HepG2 (cell line): ENCODE measurements around the gene CAMTA2. TPM values are rescaled to one million over a fixed set of nuclear protein-coding genes. Genes with fewer than 3 reads are reported as not detected.
A peak's percentile ranks its signal among the peaks of the same experiment; 100 is the strongest.

Source experiments
- ATAC-seq: fragments of 200-7000 bp; cut with Tn5 transposase; 3 replicates; pipeline ENCODE4 v1.9.1; 2020; ENCODE audit warnings: mild to moderate bottlenecking, moderate library complexity
- BruUV-seq: library from RNA; stranded (reverse); fragments of 400-500 nt; replicated peaks from 2 replicates; lab custom pipeline; 2021; lab: Mats Ljungman, UMichigan
- CTCF ChIA-PET: fragments of 300-600 bp; formaldehyde crosslinking; extraction: SDS; loops from one replicate; lab custom pipeline; 2021; ENCODE audit warnings: low total read pairs, inconsistent platforms, low intra/inter-chr PET ratio; lab: Yijun Ruan, JAX
- POLR2A ChIA-PET: fragments of 350-600 bp; sonication (Branson Sonifier 250); formaldehyde crosslinking; loops from one replicate; lab custom pipeline; 2020; ENCODE audit warnings: antibody characterized with exemption, inconsistent platforms; lab: Yijun Ruan, JAX
- DNase-seq: peaks from one replicate; pipeline ENCODE4 v3.0.0-alpha.2; 2015; ENCODE audit warnings: low spot score
- FAIRE-seq: peaks from 3 replicates; lab custom pipeline; 2011; peaks lifted over from hg19 to GRCh38; lab: Jason Lieb, UNC
- H2AFZ ChIP-seq: one replicate; pipeline ENCODE4 v1.6.1; 2011; ENCODE audit warnings: low read length, inconsistent platforms
- H3K27ac ChIP-seq: fragments of 300-600 bp; 3 replicates; pipeline ENCODE4 v1.8.0; 2011; ENCODE audit warnings: mixed run types, mild to moderate bottlenecking, mixed read lengths, low read length, inconsistent platforms; ENCODE audit not compliant: insufficient read depth; ENCODE audit errors: extremely low read length
- H3K27me3 ChIP-seq, 2 experiments: fragments of 200-600 bp in 1 of 2; 2 replicates in 1 of 2; 3 replicates in 1 of 2; pipeline versions ENCODE4 v1.6.0 to v1.8.0; 2011; ENCODE audit warnings: low read length in 2 of 2, mild to moderate bottlenecking in 2 of 2, moderate library complexity in 2 of 2, inconsistent platforms in 1 of 2; ENCODE audit not compliant: insufficient read depth in 2 of 2, control insufficient read depth in 1 of 2
- H3K36me3 ChIP-seq, 2 experiments: fragments of 200-600 bp in 1 of 2; replicated peaks in 1 of 2; 2 replicates in 1 of 2; 3 replicates in 1 of 2; pipeline versions ENCODE4 v1.5.1 to v1.8.0; 2011; ENCODE audit warnings: low read length in 2 of 2, inconsistent platforms in 1 of 2; ENCODE audit not compliant: insufficient read depth in 2 of 2, control insufficient read depth in 1 of 2
- H3K4me1 ChIP-seq: 2 replicates; pipeline ENCODE4 v1.5.1; 2012; ENCODE audit warnings: low read length, inconsistent platforms; ENCODE audit not compliant: insufficient read depth
- H3K4me2 ChIP-seq: 2 replicates; pipeline ENCODE4 v1.6.0; 2011; ENCODE audit warnings: low read depth, low read length, inconsistent platforms
- H3K4me3 ChIP-seq, 3 experiments: fragments of 200-600 bp in 1 of 3; sonication (generic), shearing (Covaris generic) in 1 of 3; replicated peaks in 1 of 3; 2 replicates each; pipeline ENCODE4 v1.5.1; 2011 to 2016; ENCODE audit warnings: low read length in 3 of 3, inconsistent platforms in 2 of 3, low read depth in 2 of 3, mild to moderate bottlenecking in 2 of 3, control low read depth in 1 of 3, mixed read lengths in 1 of 3; ENCODE audit not compliant: insufficient read depth in 1 of 3
- H3K79me2 ChIP-seq: one replicate; pipeline ENCODE4 v1.6.1; 2011; ENCODE audit warnings: low read length, inconsistent platforms; ENCODE audit not compliant: insufficient read depth
- H3K9ac ChIP-seq: 2 replicates; pipeline ENCODE4 v1.6.0; 2011; ENCODE audit warnings: mild to moderate bottlenecking, low read depth, low read length, inconsistent platforms; ENCODE audit not compliant: insufficient read depth
- H3K9me3 ChIP-seq: 2 replicates; pipeline ENCODE4 v1.5.1; 2012; ENCODE audit warnings: mild to moderate bottlenecking, low read length
- H4K20me1 ChIP-seq: 2 replicates; pipeline ENCODE4 v1.6.0; 2011; ENCODE audit warnings: inconsistent platforms, mild to moderate bottlenecking, low read length, moderate library complexity; ENCODE audit not compliant: insufficient read depth
- ATRX ChIP-seq: sonication (generic); formaldehyde crosslinking; IDR thresholded peaks from 2 replicates; pipeline ENCODE4 v1.4.0; 2020; ENCODE audit warnings: missing genetic modification reagents, borderline replicate concordance
- HIC2 ChIP-seq: sonication (generic); formaldehyde crosslinking; IDR thresholded peaks from 2 replicates; pipeline ENCODE4 v1.9.0; 2022; ENCODE audit warnings: low read depth, missing genetic modification reagents
- NFKBIZ ChIP-seq: IDR thresholded peaks from 2 replicates; pipeline ENCODE4 v1.6.1; 2018; ENCODE audit warnings: missing genetic modification reagents, missing compliant biosample characterization
- NPAS2 ChIP-seq: sonication (generic); formaldehyde crosslinking; IDR thresholded peaks from 2 replicates; pipeline ENCODE4 v1.8.0; 2022; ENCODE audit warnings: mild to moderate bottlenecking, missing genetic modification reagents, borderline replicate concordance
- PAF1 ChIP-seq: IDR thresholded peaks from 2 replicates; pipeline ENCODE4 v1.6.1; 2016; ENCODE audit warnings: missing genetic modification reagents, missing compliant biosample characterization
- SAP130 ChIP-seq: IDR thresholded peaks from 2 replicates; pipeline ENCODE4 v1.6.1; 2016; ENCODE audit warnings: low read depth
- STAT6 ChIP-seq: sonication (generic); formaldehyde crosslinking; IDR thresholded peaks from 2 replicates; pipeline ENCODE4 v1.4.0; 2020; ENCODE audit warnings: missing genetic modification reagents, mild to moderate bottlenecking, borderline replicate concordance
- XRCC5 ChIP-seq: fragments of 200-400 bp; formaldehyde crosslinking; optimal IDR thresholded peaks from 2 replicates; pipeline ENCODE3; 2017; ENCODE audit warnings: mild to moderate bottlenecking, low read length
- ZIK1 ChIP-seq: sonication (generic); formaldehyde crosslinking; IDR thresholded peaks from 2 replicates; pipeline ENCODE4 v1.5.0; 2020; ENCODE audit warnings: mild to moderate bottlenecking, low read depth, missing genetic modification reagents, borderline replicate concordance
- ZMAT5 ChIP-seq: sonication (generic); formaldehyde crosslinking; IDR thresholded peaks from 2 replicates; pipeline ENCODE4 v1.5.0; 2020; ENCODE audit warnings: mild to moderate bottlenecking, low read depth, missing genetic modification reagents, borderline replicate concordance
- ZNF562 ChIP-seq: sonication (generic); formaldehyde crosslinking; IDR thresholded peaks from 2 replicates; pipeline ENCODE4 v1.8.0; 2022; ENCODE audit warnings: missing genetic modification reagents, borderline replicate concordance
- ZNF687 ChIP-seq: sonication (generic); formaldehyde crosslinking; IDR thresholded peaks from 2 replicates; pipeline ENCODE4 v1.5.1; 2020; ENCODE audit warnings: mild to moderate bottlenecking, missing genetic modification reagents, moderate library complexity
- WGBS: methylation state at CpG from one replicate; pipeline ENCODE4 v1.1.6; 2017; ENCODE audit warnings: low lambda C conversion rate; 5-methylcytosine and 5-hydroxymethylcytosine counted together
- in situ Hi-C: cut with HindIII; loops from 2 replicates; pipeline ENCODE4 v1.10.0; 2017; ENCODE audit warnings: low pct_unique_long_range_greater_than_20kb; ENCODE audit not compliant: extremely low pct_ligation_motif_present
- intact Hi-C: fragments of 100-400 bp; cut with micrococcal nuclease; formaldehyde crosslinking; loops from one replicate; pipeline ENCODE4 v1.10.0; 2022; ENCODE audit not compliant: unreplicated experiment
- polyA plus RNA-seq, 8 experiments: library from polyadenylated mRNA; depleted of rRNA in 3 of 8; stranded (reverse) in 7 of 8; unstranded in 1 of 8; fragments of >200 nt; fragmentation: Illumina TruSeq in 4 of 8; extraction: Trizol in 4 of 8; gene quantifications; 2 replicates each; pipeline versions ENCODE4 v1.2.1 to v1.2.3, GENCODE V29; 2011 to 2016; ENCODE audit warnings: low read depth in 4 of 8, missing spikeins in 1 of 8, mixed read lengths in 1 of 8; ENCODE audit not compliant: insufficient read depth in 1 of 8
- total RNA-seq, 5 experiments: library from RNA; depleted of rRNA; stranded (reverse); fragments of >200 nt; fragmentation: Illumina TruSeq; extraction: Trizol; gene quantifications; 2 replicates each; pipeline ENCODE4 v1.2.3, GENCODE V29; 2016; ENCODE audit warnings: low read depth in 1 of 5

The CAMTA2 gene
- total and polyA plus RNA-seq, 2 of the 13 experiments (the other 11 are each of a cell fraction or from before 2014, with no cell fraction given), result 4.1 to 7.1 TPM

GRCh38 chr17:4944554-4945175 lies 42.8 kb downstream of the CAMTA2 start:
- H3K9ac ChIP-seq, result no peak overlapping the region
- H3K27me3 ChIP-seq, result no peaks in the 10 kb centered on the region; a peak in 1 of 5 replicates
- H3K4me1 ChIP-seq, result peaks cover 38% of the 10 kb centered on the region
- H3K36me3 ChIP-seq, result peaks cover 18 to 37% of the 10 kb centered on the region in 2 experiments
- peaks cover 61% of the 10 kb centered on the region for H3K79me2 ChIP-seq
- POLR2A ChIA-PET, result interaction anchor here (1.6 to 10.0 kb wide), 2 partner anchors 22 to 24 kb away, joined by 6 to 273 read pairs; partner anchors contain the start of gene SPAG7
- WGBS, result 82% methylated on average over 7 of the region's 8 CpGs
- CTCF ChIA-PET, result no interaction called here
- H3K4me3 ChIP-seq, result no peak overlapping the region
- peak overlapping the region; percentile 38 for H3K27ac ChIP-seq
- in situ Hi-C loops, result no loop called here
- DNase-seq (no peak), FAIRE-seq (no peak), ATAC-seq (no peak)
- H4K20me1 ChIP-seq, result peaks cover 33% of the 10 kb centered on the region
- H3K9me3 ChIP-seq, result no peaks in the 10 kb centered on the region
- BruUV-seq, result no TSS peak
- no peak overlapping the region for H3K4me2 ChIP-seq
- H2AFZ ChIP-seq, result no peak overlapping the region
- intact Hi-C loops, result no loop called here
- no peak for TF ChIP-seq NFKBIZ
- no peak for TF ChIP-seq ZMAT5 (CRISPR knock-in tag)
- TF ChIP-seq ATRX, result no peak
- TF ChIP-seq ZNF687, result no peak
- TF ChIP-seq HIC2 (CRISPR knock-in tag), result no peak
- TF ChIP-seq ZNF562, result no peak
- no peak for TF ChIP-seq ZIK1 (CRISPR knock-in tag)
- TF ChIP-seq STAT6 (CRISPR knock-in tag), result no peak
- peak; percentile 70; the same call in 1 of the 2 replicates for TF ChIP-seq PAF1
- TF ChIP-seq SAP130 (CRISPR knock-in tag), result no peak
- TF ChIP-seq NPAS2, result no peak
- TF ChIP-seq XRCC5, result no peak
